NCI-H2171 treated with DMSO at 0.1 percent for 48 hours (cell line): ENCODE data around the gene ARID4B.
"Not testable (repeated sequence)": the region's sequence is repeated elsewhere in the genome, so short reads cannot be mapped to it uniquely, and the experiment has no call there.

Source experiments
- DNase-seq: peaks from one replicate; lab custom pipeline; 2025; lab: John Stamatoyannopoulos, UW

Gene ARID4B

DNA sequence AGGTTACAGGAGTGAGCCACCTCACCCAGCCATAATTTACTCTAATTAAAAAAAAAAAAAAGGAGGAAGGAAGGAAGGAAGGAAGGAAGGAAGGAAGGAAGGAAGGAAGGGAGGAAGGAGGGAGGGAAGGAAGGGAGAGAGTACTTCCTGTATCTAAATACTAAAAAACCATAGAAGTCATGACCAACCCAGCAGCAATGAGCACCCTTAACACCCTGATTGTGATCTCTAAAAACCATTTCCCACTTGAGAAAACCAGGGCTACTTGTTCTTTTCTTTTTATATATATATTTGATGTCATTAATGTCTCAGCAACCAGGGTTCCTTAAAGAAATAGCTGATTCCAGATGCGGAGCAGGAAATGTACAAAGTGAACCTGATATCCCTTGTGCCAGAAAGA lies 31.2 kb downstream of the ARID4B start:
- DNase-seq, result no peak

GRCh38 chr1:235295902-235296350 lies 32.1 kb downstream of the ARID4B start:
- DNase-seq, result no peak

- no peak for DNase-seq
Measured at GRCh38 chr1:235293322-235293942, 34.5 kb downstream of the ARID4B start.

GRCh38 chr1:235292790-235293189 lies 35.2 kb downstream of the ARID4B start:
- DNase-seq, result no peak

GRCh38 chr1:235291599-235292091 lies 36.3 kb downstream of the ARID4B start:
- DNase-seq, result no peak

DNA sequence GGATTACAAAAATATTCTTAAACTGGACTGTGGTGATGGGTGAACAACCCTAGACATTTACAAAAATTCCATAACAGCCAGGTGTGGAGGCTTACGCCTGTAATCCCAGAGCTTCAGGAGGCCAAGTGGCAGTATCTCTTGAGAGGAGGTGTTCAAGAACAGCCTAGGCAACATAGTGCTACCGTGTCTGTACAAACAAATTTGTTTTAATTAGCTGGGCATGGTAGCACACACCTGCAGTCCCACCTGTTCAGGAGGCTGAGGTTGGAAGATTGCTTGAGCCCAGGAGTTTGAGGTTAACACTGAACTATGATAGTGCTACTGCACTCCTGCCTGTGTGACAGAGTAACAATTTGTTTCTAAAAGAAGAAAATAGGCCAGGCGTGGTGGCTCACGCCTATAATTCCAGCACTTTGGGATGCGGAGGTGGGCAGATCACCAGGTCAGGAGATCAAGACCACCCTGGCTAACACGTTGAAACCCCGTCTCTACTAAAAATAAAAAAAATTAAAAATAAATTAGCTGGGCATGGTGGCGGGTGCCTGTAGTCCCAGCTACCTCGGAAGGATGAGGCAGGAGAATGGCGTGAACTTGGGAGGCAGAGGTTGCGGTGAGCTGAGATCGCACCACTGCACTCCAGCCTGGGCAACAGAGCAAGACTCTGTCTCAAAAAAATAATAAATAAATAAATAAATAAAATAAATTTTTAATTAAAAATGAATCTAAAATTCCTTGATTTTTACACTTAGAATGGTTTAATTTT lies 37.1 kb downstream of the ARID4B start:
- DNase-seq, result peak; percentile 54

DNA sequence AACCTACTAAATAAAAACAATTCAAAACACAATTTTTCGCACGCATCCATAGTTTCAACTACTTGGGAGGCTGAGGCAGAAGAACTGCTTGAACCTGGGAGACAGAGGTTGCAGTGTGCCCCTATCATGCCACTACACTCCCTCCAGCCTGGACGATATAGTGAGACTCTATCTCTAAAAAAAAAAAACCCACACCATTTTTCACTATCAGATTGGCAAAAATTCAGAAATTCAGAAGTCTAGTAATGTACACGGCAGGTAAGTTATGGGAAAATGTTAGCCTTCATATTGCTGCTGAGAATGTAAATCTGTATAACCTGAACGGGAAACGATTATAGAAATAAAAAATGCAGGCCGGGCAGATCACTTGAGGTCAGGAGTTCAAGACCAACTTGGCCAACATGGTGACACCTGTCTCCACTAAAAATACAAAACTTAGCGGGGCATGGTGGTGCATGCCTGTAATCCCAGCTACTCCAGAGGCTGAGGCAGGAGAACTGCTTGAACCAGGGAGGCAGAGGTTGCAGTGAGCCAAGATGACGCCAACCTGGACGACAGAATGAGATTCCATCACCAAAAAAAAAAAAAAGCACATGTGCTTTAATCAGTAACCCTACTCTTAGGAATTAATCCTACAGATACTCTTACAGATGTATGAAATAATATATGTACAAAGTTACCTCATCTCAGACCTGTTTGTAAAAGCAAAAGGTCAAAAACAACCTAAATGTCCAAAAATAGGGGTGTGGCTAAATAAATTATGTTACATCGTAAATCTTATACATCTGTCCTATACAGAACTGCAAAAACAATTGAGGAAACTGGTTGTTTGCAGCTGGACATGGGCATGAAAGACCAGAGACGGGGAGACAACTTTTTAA lies 37.9 kb downstream of the ARID4B start:
- no peak for DNase-seq

DNA sequence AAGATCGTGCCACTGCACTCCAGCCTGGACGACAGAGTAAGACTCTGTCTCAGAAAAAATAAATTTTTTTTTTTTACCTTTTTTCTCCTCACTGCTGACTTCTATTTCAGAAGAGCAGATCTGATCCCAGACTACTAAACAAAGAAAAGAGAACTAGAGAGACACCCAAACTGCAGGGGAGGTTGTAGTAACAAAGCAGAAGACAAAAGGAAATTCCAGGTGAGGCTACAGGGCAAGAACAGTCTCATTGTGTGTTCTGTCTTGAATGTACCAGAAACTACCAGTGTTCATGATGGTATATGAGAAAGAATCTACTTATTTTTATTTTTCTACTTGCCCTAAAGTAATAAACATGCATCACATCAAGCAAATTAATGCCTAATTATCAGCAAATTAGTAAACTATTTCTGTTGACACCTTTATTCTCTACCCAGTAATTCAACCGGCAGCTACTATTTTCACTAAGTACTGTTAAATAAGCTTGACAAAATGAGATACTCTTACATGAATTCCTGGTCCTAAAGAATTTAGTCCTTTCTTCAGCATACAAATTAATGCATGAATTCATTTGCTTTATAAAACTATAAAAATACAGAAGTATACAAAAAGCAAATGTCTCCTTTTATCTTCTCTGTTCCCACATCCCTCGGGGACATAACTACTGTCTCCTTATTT lies 40.6 kb downstream of the ARID4B start:
- DNase-seq, result no peak

DNA sequence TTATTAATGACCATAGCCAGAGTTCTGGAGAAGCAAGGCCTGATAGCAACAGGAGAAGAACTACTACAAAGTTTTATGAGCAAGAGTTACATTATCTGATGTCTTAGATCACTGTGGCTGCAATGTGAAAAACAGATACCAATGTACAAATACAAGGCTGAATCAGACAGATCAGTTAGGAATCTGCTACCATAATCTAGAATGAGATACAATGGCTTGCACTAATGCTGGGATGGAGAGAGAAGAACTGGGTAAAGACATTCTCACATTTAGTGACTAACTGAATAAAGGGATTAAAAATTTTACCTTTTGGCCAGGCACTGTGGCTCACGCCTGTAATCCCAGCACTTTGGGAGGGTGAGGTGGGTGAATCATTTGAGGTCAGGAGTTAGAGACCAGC lies 41.3 kb downstream of the ARID4B start:
- no peak for DNase-seq

- no peak for DNase-seq
Measured at GRCh38 chr1:235284231-235284769, 43.7 kb downstream of the ARID4B start.

GRCh38 chr1:235283636-235284035 lies 44.3 kb downstream of the ARID4B start:
- DNase-seq, result not testable (repeated sequence)

DNA sequence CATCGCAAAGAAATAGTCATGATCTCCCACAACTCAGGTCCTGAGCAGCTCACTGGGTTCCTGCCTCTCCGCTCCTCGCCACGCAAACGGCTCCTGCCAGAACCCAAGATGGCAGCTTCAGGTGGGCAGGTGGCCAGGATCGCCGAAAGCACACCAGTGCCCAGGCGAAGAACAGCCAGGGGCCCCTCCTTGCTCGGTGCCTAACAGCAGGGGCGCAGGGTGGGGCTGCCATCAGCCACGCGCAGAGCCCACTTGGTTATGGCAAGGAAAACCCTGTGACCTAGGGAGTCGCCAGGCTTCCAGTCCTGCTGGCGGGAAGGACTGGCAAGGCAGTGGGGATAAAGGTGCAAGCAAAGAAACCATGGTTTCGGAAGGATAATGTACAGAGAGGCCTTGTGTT lies 47.5 kb downstream of the ARID4B start:
- no peak for DNase-seq

- no peak for DNase-seq
Measured at GRCh38 chr1:235279694-235280093, 48.3 kb downstream of the ARID4B start.

- DNase-seq, result no peak
Measured at GRCh38 chr1:235278915-235279292, 49.1 kb downstream of the ARID4B start.

DNA sequence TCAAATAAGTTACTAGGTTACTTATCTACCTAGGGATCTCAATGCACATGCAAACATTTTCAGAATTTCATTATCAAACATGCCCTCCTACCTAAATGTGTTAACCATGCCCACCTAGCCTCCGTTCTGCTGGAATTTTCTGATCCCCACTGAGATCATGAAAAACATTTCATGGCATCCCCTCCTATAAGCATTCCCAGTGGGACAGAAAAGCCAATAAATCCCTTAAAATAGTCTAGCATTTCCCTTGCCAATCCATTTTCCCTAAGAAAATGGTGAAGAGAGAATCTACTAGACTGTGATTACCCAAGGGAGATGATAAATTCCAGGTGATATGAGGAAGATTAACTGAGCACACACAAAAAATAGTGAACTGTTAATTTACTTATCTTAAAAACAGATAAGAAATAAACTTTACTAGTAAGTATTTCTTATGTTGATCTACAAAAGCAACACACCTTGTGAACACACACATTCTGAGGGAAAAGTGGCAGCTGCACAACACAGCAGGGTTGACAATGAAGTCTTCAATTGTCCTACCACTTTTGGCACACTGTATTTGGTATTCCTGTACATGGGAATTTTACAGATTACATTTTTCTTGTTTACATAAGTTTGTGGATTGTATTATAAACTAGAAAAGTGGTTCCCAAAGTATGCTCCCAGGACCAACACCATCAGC lies 49.6 kb downstream of the ARID4B start:
- DNase-seq, result no peak

- DNase-seq, result no peak
Measured at GRCh38 chr1:235277709-235278108, 50.3 kb downstream of the ARID4B start.

- no peak for DNase-seq
Measured at GRCh38 chr1:235275836-235276235, 52.1 kb downstream of the ARID4B start.

GRCh38 chr1:235275223-235275622 lies 52.8 kb downstream of the ARID4B start:
- DNase-seq, result no peak

DNA sequence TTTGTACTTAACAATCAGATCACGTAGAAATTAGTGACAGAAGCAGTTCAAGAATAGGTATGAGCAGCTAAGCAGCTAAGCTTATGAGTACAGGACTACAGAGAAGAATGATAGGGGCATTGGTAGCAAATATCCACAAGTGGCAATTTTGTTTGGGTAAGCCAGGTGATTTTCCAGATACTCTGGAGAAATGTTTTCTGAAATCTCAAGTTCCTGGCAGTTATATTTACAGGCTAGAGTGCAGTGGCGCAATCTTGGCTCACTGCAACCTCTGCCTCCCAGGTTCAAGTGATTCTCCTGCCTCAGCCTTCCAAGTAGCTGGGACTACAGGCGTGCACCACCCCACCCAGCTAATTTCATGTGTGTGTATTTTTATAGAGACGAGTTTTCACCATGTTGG lies 55.1 kb downstream of the ARID4B start:
- DNase-seq, result no peak

DNA sequence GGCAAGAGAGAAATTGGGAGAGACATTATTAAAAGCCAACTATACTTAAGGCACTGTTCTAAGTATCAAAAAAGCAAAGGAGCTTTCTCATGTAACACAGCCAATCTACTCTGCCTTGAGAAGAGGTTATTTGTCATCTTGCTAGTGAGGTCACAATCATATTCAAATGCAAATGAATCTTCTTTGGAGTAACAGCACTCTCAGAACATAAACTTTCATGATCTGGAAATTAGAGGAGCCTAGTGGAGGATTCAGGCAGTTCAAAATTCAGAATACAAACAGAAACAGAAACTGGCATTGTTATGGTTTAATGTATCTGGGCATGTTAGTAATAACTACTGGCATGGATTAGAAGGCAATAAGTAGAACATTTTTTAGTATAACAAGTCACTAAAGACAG lies 57.4 kb downstream of the ARID4B start:
- no peak for DNase-seq

DNA sequence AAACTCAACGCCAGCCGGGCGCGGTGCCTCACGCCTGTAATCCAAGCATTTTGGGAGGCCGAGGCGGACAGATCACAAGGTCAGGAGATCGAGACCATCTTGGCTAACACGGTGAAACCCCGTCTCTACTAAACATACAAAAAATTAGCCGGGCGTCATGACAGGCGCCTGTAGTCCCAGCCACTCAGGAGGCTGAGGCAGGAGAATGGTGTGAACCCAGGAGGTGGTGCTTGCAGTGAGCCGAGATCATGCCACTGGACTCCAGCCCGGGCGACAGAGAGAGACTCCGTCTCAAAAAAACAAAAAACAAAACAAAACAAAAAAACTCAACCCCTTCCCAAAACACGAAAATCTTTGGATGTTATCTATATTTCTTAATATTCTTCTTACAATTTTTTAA lies 58.0 kb downstream of the ARID4B start:
- not testable (repeated sequence) for DNase-seq
